Activated CD8-positive, alpha-beta T cell treated with anti-CD3 and anti-CD28 coated beads for 36 hours (primary cell): Measurements from ENCODE around the gene DRC1. TPM values are rescaled to one million over a fixed set of nuclear protein-coding genes. Genes with fewer than 3 reads are reported as not detected.
A peak's percentile ranks its signal among the peaks of the same experiment; 100 is the strongest.

Experiments
- ATAC-seq: fragments of 200-7000 bp; cut with Tn5 transposase; one replicate; pipeline ENCODE4 v1.10.0; 2021; ENCODE audit warnings: mild to moderate bottlenecking, moderate library complexity
- CTCF ChIA-PET: fragments of 350-600 bp; sonication (Branson Sonifier 250); formaldehyde crosslinking; loops from one replicate; lab custom pipeline; 2021; ENCODE audit warnings: antibody characterized with exemption; lab: Charles Lee
- POLR2A ChIA-PET: fragments of 350-600 bp; sonication (Branson Sonifier 250); formaldehyde crosslinking; loops from one replicate; lab custom pipeline; 2021; ENCODE audit warnings: antibody characterized with exemption; lab: Charles Lee
- DNase-seq: peaks from one replicate; pipeline ENCODE4 v3.0.0-alpha.2; 2020
- H3K27ac Mint-ChIP-seq: one replicate; pipeline ENCODE4 v1.8.0; 2021; ENCODE audit warnings: mild to moderate bottlenecking, mixed read lengths
- H3K27me3 Mint-ChIP-seq: one replicate; pipeline ENCODE4 v1.8.0; 2021; ENCODE audit warnings: mixed read lengths
- H3K36me3 Mint-ChIP-seq: one replicate; pipeline ENCODE4 v1.8.0; 2021; ENCODE audit warnings: low read depth, mixed read lengths
- H3K4me1 Mint-ChIP-seq: one replicate; pipeline ENCODE4 v1.8.0; 2021; ENCODE audit warnings: low read depth, mixed read lengths
- H3K4me3 Mint-ChIP-seq: one replicate; pipeline ENCODE4 v1.8.0; 2021; ENCODE audit warnings: mild to moderate bottlenecking, moderate library complexity, mixed read lengths
- H3K9me3 Mint-ChIP-seq: one replicate; pipeline ENCODE4 v1.8.0; 2021; ENCODE audit warnings: mixed read lengths
- intact Hi-C: fragments of 100-400 bp; cut with micrococcal nuclease; formaldehyde crosslinking; loops from one replicate; pipeline ENCODE4 v1.10.0; 2022
- total RNA-seq, 2 experiments: library from RNA; stranded (reverse); gene quantifications; one replicate each; pipeline ENCODE4 v1.2.3, GENCODE V29; 2021
- TF ChIP-seq, protein P1 (sequence below): fragments of 200-600 bp; IDR thresholded peaks from one replicate; pipeline ENCODE4 v1.8.0; 2022; ENCODE audit warnings: antibody characterized with exemption, mild to moderate bottlenecking

Gene DRC1
- total RNA-seq, 2 experiments from 2014 or later = not detected

DNA sequence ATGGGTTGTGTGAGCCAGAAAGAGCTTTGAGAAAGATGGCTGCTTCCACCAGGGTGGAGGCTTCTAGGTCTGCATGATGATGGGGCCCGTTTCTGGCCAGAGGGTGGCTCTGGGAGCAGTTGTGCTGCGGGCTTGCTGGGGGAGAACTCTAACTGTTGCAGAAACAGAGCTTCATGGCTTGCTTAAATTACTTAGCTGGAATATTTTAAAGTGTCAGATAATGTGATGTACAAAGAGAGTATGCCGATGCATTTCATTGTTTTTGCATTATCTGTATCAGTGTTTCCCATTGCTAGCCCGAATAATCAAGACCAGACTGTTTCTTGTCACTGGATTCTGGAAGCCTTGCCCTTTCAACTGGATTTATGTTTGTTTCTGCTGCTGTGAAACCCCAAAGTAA is 6.3 kb upstream of the DRC1 start:
- Mint-ChIP-seq H3K27ac (no peak overlapping the region), H3K36me3 (peaks cover 14% of the 10 kb centered on the region), H3K9me3 (no peaks in the 10 kb centered on the region), H3K4me3 (no peak overlapping the region), H3K4me1 (peaks cover 26% of the 10 kb centered on the region), H3K27me3 (no peaks in the 10 kb centered on the region)
- ATAC-seq (no peak), DNase-seq (no peak)
- CTCF ChIA-PET = no interaction called here
- POLR2A ChIA-PET = interaction anchor here (0.9 kb wide), 2 partner anchors 14 kb away, joined by 3 to 4 read pairs; no protein-coding TSS in a partner anchor
- intact Hi-C loops = no loop called here
- TF ChIP-seq, protein P1, sequence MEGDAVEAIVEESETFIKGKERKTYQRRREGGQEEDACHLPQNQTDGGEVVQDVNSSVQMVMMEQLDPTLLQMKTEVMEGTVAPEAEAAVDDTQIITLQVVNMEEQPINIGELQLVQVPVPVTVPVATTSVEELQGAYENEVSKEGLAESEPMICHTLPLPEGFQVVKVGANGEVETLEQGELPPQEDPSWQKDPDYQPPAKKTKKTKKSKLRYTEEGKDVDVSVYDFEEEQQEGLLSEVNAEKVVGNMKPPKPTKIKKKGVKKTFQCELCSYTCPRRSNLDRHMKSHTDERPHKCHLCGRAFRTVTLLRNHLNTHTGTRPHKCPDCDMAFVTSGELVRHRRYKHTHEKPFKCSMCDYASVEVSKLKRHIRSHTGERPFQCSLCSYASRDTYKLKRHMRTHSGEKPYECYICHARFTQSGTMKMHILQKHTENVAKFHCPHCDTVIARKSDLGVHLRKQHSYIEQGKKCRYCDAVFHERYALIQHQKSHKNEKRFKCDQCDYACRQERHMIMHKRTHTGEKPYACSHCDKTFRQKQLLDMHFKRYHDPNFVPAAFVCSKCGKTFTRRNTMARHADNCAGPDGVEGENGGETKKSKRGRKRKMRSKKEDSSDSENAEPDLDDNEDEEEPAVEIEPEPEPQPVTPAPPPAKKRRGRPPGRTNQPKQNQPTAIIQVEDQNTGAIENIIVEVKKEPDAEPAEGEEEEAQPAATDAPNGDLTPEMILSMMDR = no peak

DNA sequence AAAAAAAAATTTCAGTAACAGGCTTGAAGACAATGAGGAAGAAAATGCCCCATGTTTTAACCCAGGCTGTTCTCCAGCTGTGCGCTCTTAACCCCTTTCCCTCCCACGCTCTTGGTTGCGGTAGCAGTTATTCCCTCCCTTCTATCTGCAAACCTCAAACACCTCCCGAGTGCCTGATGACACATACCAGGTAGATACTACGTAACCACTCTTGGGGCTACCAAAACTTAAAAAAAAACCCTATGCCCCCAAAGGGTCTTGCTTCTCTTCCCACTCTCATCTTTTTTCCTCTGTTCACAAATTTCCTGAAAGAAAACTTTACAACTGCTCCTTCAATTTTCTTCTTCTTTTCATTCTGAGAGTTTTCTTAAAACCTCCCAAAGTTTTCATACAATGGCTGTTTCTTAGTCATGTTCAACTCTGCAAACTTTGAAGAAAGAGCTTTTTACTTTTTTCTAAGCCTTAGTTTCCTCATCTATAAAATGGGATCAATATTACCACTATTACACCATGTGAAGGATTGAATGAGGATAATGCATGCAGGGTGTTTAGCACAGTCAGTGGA is 4.9 kb upstream of the DRC1 start:
- ATAC-seq = peak; percentile 88
- intact Hi-C loops = no loop called here
- peak; percentile 85 for DNase-seq
- Mint-ChIP-seq H3K27me3 (peaks cover 4% of the 10 kb centered on the region), H3K36me3 (peaks cover 11% of the 10 kb centered on the region), H3K4me1 (peaks cover 29% of the 10 kb centered on the region), H3K4me3 (no peak overlapping the region), H3K27ac (peak overlapping the region; percentile 10), H3K9me3 (no peaks in the 10 kb centered on the region)
- ChIA-PET POLR2A (interaction anchor here (0.7 to 1.2 kb wide), 4 partner anchors 10 to 215 kb away, joined by 3 to 5 read pairs (median 4); no protein-coding TSS in a partner anchor), CTCF (interaction anchor here (0.9 kb wide), 1 partner anchor 73 kb away, joined by 3 read pairs; no protein-coding TSS in a partner anchor)
- TF ChIP-seq, protein P1 = no peak

DNA sequence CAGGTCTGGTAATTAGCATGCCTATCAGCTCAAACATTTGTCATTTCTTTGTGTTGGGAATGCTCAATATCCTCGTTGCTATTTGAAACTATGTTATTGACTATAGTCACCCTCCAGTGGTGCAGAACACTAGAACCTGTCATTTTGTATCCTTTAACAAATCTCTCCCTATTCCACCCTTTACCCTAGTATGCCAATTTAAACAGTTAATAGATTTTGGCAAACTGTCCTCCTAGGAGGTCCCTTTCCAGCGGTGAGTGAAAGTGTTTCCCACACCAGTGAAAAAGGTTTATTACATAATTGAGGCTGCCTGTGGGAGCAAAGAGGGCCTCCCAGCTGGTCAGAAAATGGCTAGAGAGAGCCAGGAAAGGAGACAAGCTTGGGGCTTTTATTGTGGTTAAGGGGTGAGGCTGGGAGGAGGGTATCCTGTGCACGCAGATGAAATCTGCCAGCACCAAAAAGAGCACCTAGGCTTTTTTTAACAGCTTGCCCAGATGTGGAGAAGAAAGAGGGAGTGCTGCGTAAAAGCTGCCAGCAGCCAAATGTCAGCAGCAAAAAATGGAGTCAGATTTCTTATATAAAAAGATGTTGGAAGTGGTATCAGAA is 1.8 kb upstream of the DRC1 start:
- peaks cover 4% of the 10 kb centered on the region for H3K36me3 Mint-ChIP-seq
- DNase-seq (no peak), ATAC-seq (no peak)
- CTCF ChIA-PET = interaction anchor here (1.4 to 1.5 kb wide), 3 partner anchors 14 to 408 kb away, joined by 3 to 5 read pairs (median 3); no protein-coding TSS in a partner anchor
- H3K27ac Mint-ChIP-seq = no peak overlapping the region
- H3K4me1 Mint-ChIP-seq = peaks cover 25% of the 10 kb centered on the region
- H3K9me3 Mint-ChIP-seq = no peaks in the 10 kb centered on the region
- POLR2A ChIA-PET = interaction anchor here (0.8 kb wide), 1 partner anchor 66 kb away, joined by 4 read pairs; no protein-coding TSS in a partner anchor
- peaks cover 7% of the 10 kb centered on the region for H3K27me3 Mint-ChIP-seq
- intact Hi-C loops = no loop called here
- TF ChIP-seq, protein P1 = no peak
- H3K4me3 Mint-ChIP-seq = no peak overlapping the region

DNA sequence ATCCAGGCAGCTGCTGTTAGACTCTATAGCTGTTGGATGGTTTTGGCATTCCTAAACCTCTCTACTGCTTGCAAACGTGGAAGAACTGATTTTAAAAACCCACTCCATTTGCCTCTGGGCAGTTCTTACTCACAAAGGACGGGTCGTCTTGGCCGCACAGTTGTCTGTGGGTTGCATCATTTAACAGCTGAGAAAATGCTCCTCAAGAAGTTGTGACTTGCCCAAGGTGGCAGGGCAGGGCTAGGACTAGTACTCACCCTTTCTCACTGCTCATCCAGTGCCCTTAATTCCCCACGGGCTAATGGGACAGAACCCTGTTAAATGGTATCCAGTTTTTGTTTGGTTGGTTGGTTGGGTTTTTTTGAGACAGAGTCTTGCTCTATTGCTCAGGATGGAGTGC is 997 bp upstream of the DRC1 start:
- TF ChIP-seq, protein P1 = no peak
- ChIA-PET POLR2A (no interaction called here), CTCF (interaction anchor here (1.4 to 1.5 kb wide), 3 partner anchors 15 to 409 kb away, joined by 3 to 5 read pairs (median 3); no protein-coding TSS in a partner anchor)
- H3K4me1 Mint-ChIP-seq = peaks cover 20% of the 10 kb centered on the region
- H3K27me3 Mint-ChIP-seq = peaks cover 9% of the 10 kb centered on the region
- no peak overlapping the region for H3K27ac Mint-ChIP-seq
- no peaks in the 10 kb centered on the region for H3K9me3 Mint-ChIP-seq
- intact Hi-C loops = no loop called here
- DNase-seq = no peak
- no peak for ATAC-seq
- H3K4me3 Mint-ChIP-seq = no peak overlapping the region
- H3K36me3 Mint-ChIP-seq = peaks cover 4% of the 10 kb centered on the region

DNA sequence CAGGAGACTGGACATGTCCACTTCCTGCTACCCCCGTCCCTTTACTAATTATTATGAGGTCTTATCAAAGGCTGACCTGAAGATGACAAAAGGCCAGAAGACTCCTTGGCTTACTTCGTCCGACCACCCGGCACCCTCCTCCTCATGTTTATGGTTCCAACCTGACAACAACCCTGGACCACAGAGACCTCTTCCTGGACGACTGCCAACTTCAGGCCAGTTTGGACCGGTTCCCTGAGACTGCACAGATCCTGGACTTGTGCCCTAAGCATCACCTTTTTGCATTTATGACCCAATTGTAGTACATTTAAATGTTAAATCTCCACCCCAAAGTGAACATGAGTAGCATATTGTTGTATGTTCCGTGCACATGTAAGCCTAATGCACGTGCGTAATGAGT is 5.8 kb downstream of the DRC1 start:
- CTCF ChIA-PET = no interaction called here
- peaks cover 13% of the 10 kb centered on the region for H3K27me3 Mint-ChIP-seq
- TF ChIP-seq, protein P1 = no peak
- H3K36me3 Mint-ChIP-seq = no peaks in the 10 kb centered on the region
- ATAC-seq (no peak), DNase-seq (no peak)
- POLR2A ChIA-PET = interaction anchor here (1.0 kb wide), 1 partner anchor 11 kb away, joined by 5 read pairs; no protein-coding TSS in a partner anchor
- H3K4me3 Mint-ChIP-seq = no peak overlapping the region
- intact Hi-C loops = no loop called here
- no peaks in the 10 kb centered on the region for H3K9me3 Mint-ChIP-seq
- H3K4me1 Mint-ChIP-seq = peaks cover 8% of the 10 kb centered on the region
- no peak overlapping the region for H3K27ac Mint-ChIP-seq
